ENCODE data around the gene CNOT8. TPM values are rescaled to one million over a fixed set of nuclear protein-coding genes. Genes with fewer than 3 reads are reported as not detected.

CNOT8 gene
- total and polyA plus RNA-seq, 9 of the 15 experiments (the other 6 are each of a cell fraction or from before 2014, with no cell fraction given): 15.2 to 68.9 (median 52.1) TPM

DNA sequence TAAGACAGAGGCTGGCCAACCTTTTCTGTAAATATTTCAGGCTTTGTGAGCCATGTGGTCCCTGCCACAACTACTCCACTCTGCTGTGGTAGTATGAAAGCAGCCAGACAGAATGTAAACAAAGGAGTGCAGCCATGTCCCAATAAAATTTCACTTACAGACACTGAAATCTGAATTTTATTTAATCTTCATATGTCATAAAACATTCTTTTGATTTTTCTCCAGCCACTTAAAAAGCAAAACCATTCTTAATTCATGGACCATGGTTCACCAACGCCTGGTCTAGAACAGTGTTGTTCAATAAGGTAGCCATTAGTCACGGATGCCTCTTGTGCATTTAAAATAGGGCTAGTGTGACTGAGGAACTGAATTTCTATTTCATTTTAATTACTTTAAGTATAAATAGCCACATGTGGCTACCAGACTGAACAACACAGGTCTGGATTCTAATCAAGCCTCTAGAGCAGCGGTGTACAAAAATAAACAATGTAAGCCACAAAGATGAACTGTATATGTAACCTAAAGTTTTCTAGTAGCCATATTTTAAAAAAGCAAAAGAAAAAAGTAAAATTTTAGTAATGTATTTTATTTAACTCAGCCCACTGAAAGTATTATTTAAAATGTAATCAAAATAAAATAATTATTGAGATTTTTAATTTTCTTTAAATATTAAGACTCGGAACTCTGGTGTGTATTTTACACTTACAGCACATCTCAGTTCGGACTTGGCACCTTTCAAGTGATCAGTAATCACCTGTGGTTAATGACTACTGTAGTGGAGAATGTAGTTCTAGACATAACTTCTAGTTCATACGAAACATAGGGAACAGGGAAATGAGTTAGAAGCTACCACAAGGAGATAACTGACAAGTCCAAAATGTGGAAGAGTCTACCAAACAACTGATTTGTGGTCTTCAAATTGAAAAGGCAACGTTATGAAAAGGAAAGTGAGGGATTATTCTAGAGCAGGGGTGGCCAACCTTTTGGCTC, 65.3 kb downstream of the CNOT8 start:
- H3K79me2 ChIP-seq (ENCODE audit: control insufficient read depth, insufficient read depth, low read length): no peaks in the 10 kb centered on the region
- no peak for DNase-seq (ENCODE audit: extremely low read depth in 1 of 4, low spot score in 3 of 4)
- H3K9ac ChIP-seq (ENCODE audit: insufficient read depth in 1 of 2, low read depth in 2 of 2, low read length in 2 of 2): no peak overlapping the region
- H3K4me3 ChIP-seq: no peak overlapping the region
- H3K9me1 ChIP-seq (ENCODE audit: control insufficient read depth, insufficient read depth, low read length): no peaks in the 10 kb centered on the region
- H3K4me2 ChIP-seq (ENCODE audit: insufficient read depth, low read length): no peak overlapping the region
- no peak for ATAC-seq
- in situ Hi-C loops (cut with MboI): no loop called here
- FAIRE-seq: no peak
- H3K27me3 ChIP-seq (ENCODE audit: control insufficient read depth in 2 of 2, insufficient read depth in 2 of 2, low read length in 2 of 2): no peaks in the 10 kb centered on the region
- POLR2A ChIA-PET: interaction anchor here (1.4 kb wide), 1 partner anchor 14 kb away, joined by 5 read pairs; the partner anchor contains the start of gene GEMIN5
- no TSS peak for BruUV-seq (replicated peaks)
- peaks cover 88% of the 10 kb centered on the region for H3K36me3 ChIP-seq (ENCODE audit: control insufficient read depth, insufficient read depth, low read length)
- no peak overlapping the region for H3K27ac ChIP-seq (ENCODE audit: extremely low read depth, low read depth, low read length)
- intact Hi-C loops (cut with micrococcal nuclease): no loop called here
- H2AFZ ChIP-seq (ENCODE audit: low read depth, low read length): no peak overlapping the region
- H3K9me3 ChIP-seq (replicated peaks; ENCODE audit: control insufficient read depth, insufficient read depth, low read depth, low read length): no peaks in the 10 kb centered on the region
- 89% methylated on average over 7 of the region's 7 CpGs for WGBS (ENCODE audit: insufficient coverage, low coverage, missing lambda C conversion rate)
- CTCF ChIA-PET (ENCODE audit: low intra/inter-chr PET ratio): no interaction called here
- no peaks in the 10 kb centered on the region for H3K4me1 ChIP-seq (replicated peaks in 1 of 2; ENCODE audit: control insufficient read depth in 2 of 2, insufficient read depth in 2 of 2, low read length in 2 of 2)
- no peaks in the 10 kb centered on the region for H4K20me1 ChIP-seq (replicated peaks; ENCODE audit: control insufficient read depth, insufficient read depth, low read length)
- TF ChIP-seq, protein P1, sequence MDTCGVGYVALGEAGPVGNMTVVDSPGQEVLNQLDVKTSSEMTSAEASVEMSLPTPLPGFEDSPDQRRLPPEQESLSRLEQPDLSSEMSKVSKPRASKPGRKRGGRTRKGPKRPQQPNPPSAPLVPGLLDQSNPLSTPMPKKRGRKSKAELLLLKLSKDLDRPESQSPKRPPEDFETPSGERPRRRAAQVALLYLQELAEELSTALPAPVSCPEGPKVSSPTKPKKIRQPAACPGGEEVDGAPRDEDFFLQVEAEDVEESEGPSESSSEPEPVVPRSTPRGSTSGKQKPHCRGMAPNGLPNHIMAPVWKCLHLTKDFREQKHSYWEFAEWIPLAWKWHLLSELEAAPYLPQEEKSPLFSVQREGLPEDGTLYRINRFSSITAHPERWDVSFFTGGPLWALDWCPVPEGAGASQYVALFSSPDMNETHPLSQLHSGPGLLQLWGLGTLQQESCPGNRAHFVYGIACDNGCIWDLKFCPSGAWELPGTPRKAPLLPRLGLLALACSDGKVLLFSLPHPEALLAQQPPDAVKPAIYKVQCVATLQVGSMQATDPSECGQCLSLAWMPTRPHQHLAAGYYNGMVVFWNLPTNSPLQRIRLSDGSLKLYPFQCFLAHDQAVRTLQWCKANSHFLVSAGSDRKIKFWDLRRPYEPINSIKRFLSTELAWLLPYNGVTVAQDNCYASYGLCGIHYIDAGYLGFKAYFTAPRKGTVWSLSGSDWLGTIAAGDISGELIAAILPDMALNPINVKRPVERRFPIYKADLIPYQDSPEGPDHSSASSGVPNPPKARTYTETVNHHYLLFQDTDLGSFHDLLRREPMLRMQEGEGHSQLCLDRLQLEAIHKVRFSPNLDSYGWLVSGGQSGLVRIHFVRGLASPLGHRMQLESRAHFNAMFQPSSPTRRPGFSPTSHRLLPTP (IDR thresholded peaks at IDR 0.05; ENCODE audit: borderline replicate concordance, extremely low read depth, insufficient read length): no peak
- TF ChIP-seq NFIC (IDR thresholded peaks at IDR 0.05) (no peak), MEF2A (IDR thresholded peaks at IDR 0.05; ENCODE audit: control insufficient read depth, low read depth, low read length) (no peak), ZNF408 (CRISPR knock-in tag; IDR thresholded peaks at IDR 0.05; ENCODE audit: low read depth) (no peak), ZNF184 (CRISPR knock-in tag; IDR thresholded peaks at IDR 0.05) (no peak), ZBED1 (IDR thresholded peaks at IDR 0.05) (no peak), RBM14 (IDR thresholded peaks at IDR 0.05; ENCODE audit: borderline replicate concordance, insufficient read depth, low read depth, low read length) (no peak), ZFX (CRISPR knock-in tag; IDR thresholded peaks at IDR 0.05) (no peak), NFYB (IDR thresholded peaks at IDR 0.05; ENCODE audit: extremely low read depth, insufficient read length) (no peak), TCF7L2 (IDR thresholded peaks at IDR 0.05; ENCODE audit: low read depth, low read length) (no peak), IFI16 (CRISPR knock-in tag; IDR thresholded peaks at IDR 0.05) (no peak)
- TF ChIP-seq, protein P2, sequence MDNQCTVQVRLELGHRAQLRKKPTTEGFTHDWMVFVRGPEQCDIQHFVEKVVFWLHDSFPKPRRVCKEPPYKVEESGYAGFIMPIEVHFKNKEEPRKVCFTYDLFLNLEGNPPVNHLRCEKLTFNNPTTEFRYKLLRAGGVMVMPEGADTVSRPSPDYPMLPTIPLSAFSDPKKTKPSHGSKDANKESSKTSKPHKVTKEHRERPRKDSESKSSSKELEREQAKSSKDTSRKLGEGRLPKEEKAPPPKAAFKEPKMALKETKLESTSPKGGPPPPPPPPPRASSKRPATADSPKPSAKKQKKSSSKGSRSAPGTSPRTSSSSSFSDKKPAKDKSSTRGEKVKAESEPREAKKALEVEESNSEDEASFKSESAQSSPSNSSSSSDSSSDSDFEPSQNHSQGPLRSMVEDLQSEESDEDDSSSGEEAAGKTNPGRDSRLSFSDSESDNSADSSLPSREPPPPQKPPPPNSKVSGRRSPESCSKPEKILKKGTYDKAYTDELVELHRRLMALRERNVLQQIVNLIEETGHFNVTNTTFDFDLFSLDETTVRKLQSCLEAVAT (IDR thresholded peaks at IDR 0.05): no peak
- TF ChIP-seq, protein P3, sequence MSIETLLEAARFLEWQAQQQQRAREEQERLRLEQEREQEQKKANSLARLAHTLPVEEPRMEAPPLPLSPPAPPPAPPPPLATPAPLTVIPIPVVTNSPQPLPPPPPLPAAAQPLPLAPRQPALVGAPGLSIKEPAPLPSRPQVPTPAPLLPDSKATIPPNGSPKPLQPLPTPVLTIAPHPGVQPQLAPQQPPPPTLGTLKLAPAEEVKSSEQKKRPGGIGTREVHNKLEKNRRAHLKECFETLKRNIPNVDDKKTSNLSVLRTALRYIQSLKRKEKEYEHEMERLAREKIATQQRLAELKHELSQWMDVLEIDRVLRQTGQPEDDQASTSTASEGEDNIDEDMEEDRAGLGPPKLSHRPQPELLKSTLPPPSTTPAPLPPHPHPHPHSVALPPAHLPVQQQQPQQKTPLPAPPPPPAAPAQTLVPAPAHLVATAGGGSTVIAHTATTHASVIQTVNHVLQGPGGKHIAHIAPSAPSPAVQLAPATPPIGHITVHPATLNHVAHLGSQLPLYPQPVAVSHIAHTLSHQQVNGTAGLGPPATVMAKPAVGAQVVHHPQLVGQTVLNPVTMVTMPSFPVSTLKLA (conservative IDR thresholded peaks at IDR 0.05): no peak
- TF ChIP-seq, protein P4, sequence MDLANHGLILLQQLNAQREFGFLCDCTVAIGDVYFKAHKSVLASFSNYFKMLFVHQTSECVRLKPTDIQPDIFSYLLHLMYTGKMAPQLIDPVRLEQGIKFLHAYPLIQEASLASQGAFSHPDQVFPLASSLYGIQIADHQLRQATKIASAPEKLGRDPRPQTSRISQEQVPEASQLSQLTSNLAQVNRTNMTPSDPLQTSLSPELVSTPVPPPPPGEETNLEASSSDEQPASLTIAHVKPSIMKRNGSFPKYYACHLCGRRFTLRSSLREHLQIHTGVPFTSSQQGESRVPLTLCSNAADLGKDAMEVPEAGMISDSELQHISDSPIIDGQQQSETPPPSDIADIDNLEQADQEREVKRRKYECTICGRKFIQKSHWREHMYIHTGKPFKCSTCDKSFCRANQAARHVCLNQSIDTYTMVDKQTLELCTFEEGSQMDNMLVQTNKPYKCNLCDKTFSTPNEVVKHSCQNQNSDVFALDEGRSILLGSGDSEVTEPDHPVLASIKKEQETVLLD (IDR thresholded peaks at IDR 0.05): no peak
